Measurements from ENCODE around the gene GRIN2C. TPM values are rescaled to one million over a fixed set of nuclear protein-coding genes. Genes with fewer than 3 reads are reported as not detected.

The GRIN2C gene
- total and polyA plus RNA-seq, 12 donors, result 0.42 to 16.4 (median 3.2) TPM

- 86 to 93% (median 88%) methylated on average over 8 of the region's 8 CpGs for WGBS, 4 donors
- TF ChIP-seq POLR2A (IDR thresholded peaks at IDR 0.05) (no peak), CTCF (IDR thresholded peaks at IDR 0.05) (no peak)
- intact Hi-C loops (cut with DNase I), result no loop called here
Measured at GRCh38 chr17:74900208-74900607, 40.5 kb upstream of the GRIN2C start.

DNA sequence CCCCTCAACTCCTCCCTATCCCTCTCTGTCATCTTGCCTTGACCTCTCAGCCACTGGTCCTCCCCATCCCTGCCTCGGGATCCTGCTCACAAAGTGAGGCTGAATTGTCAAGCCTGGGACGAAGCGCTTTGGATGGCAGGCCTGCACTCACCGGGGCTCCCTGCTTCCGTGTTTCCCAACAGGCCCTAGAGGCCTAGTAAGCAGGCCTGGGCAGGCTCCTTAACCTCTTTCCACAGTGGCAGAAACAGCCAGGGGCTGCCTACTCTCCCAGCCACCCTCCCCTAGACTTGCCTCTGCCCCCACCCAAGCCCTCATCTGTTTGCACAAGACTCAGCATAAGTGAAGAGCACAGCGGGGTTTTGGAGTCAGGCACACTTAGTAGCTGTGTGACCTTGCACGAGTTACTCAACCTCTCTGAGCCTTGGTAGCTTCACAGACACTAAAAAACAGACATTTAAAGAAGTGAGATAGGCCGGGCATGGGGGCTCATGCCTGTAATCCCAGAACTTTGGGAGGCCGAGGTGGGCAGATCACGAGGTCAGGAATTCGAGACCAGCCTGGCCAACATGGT lies 38.8 kb upstream of the GRIN2C start:
- WGBS, 4 donors, result 76 to 81% (median 78%) methylated on average over 6 to 11 of the region's 11 CpGs
- H3K27me3 ChIP-seq, result peaks cover 9% of the 10 kb centered on the region
- TF ChIP-seq CTCF (IDR thresholded peaks at IDR 0.05), result no peak
- TF ChIP-seq POLR2A (IDR thresholded peaks at IDR 0.05), result no peak

More at GRCh38 chr17:74900208-74900607, 40.5 kb upstream of the GRIN2C start:
- Histone ChIP-seq H3K27me3 (peaks cover 4% of the 10 kb centered on the region), H3K4me1 (replicated peaks in 1 of 2) (no peaks in the 10 kb centered on the region), H3K9me3 (replicated peaks in 1 of 3) (no peaks in the 10 kb centered on the region), H3K4me3 (no peak overlapping the region), H3K27ac (no peak overlapping the region), H3K36me3 (replicated peaks in 1 of 2) (no peaks in the 10 kb centered on the region)
- DNase-seq, result no peak

DNA sequence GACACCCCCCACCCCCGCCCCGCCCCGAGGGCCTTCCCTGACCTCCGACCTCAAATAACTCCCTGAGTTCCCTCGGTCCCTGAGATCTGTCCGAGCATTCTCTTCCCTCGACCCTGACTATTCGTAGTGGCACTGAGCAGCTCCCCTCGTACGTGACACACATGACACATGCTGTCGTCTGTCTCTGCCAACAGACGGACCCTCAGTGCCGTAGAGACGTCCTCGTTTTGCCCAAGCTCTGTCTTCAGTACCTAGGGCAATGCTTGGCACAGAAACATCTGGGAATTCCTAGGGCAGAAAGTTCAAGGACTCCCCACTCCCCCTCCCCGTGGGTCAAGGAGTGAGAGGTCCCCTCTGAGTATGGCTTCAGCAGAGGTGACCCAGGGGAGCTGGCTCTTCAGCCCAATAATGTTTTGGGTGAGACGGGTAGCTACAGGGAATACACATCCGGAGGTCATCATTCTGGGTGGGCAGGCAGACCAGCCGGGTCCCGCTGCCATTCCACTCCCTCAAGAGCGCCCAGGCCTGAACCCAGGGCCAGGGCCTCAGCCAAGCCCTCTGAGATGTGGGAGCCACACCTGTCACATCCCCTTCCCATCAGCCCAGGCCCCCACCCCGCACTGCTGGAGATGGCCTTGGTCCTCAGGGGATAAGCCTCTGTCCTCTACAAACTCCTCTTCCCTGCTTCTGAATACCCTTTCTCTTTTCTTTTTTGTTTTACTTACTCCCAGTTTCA lies 34.4 kb upstream of the GRIN2C start:
- Histone ChIP-seq H3K4me1 (replicated peaks in 1 of 2) (peaks cover 13 to 15% of the 10 kb centered on the region in 2 donors), H3K9me3 (replicated peaks in 1 of 3) (no peaks in the 10 kb centered on the region), H3K27ac (no peak overlapping the region), H3K36me3 (replicated peaks in 1 of 2) (no peaks in the 10 kb centered on the region), H3K4me3 (peak overlapping the region in 1 of 4 donors; percentile 35), H3K27me3 (peaks cover 12% of the 10 kb centered on the region)
- intact Hi-C loops (cut with DNase I), result no loop called here
- WGBS, 4 donors, result 27 to 39% (median 34%) methylated on average over 12 to 22 of the region's 22 CpGs
- TF ChIP-seq CTCF (IDR thresholded peaks at IDR 0.05), result no peak
- TF ChIP-seq POLR2A (IDR thresholded peaks at IDR 0.05), result no peak
- no peak for DNase-seq

More for the DNA sequence above, 38.8 kb upstream of the GRIN2C start:
- H3K9me3 ChIP-seq (replicated peaks in 1 of 3), result no peaks in the 10 kb centered on the region
- H3K4me1 ChIP-seq (replicated peaks in 1 of 2), result peaks cover 6 to 7% of the 10 kb centered on the region in 2 donors
- DNase-seq, result no peak
- H3K27ac ChIP-seq, result no peak overlapping the region
- no peak overlapping the region for H3K4me3 ChIP-seq
- intact Hi-C loops (cut with DNase I), result no loop called here
- no peaks in the 10 kb centered on the region for H3K36me3 ChIP-seq (replicated peaks in 1 of 2)

DNA sequence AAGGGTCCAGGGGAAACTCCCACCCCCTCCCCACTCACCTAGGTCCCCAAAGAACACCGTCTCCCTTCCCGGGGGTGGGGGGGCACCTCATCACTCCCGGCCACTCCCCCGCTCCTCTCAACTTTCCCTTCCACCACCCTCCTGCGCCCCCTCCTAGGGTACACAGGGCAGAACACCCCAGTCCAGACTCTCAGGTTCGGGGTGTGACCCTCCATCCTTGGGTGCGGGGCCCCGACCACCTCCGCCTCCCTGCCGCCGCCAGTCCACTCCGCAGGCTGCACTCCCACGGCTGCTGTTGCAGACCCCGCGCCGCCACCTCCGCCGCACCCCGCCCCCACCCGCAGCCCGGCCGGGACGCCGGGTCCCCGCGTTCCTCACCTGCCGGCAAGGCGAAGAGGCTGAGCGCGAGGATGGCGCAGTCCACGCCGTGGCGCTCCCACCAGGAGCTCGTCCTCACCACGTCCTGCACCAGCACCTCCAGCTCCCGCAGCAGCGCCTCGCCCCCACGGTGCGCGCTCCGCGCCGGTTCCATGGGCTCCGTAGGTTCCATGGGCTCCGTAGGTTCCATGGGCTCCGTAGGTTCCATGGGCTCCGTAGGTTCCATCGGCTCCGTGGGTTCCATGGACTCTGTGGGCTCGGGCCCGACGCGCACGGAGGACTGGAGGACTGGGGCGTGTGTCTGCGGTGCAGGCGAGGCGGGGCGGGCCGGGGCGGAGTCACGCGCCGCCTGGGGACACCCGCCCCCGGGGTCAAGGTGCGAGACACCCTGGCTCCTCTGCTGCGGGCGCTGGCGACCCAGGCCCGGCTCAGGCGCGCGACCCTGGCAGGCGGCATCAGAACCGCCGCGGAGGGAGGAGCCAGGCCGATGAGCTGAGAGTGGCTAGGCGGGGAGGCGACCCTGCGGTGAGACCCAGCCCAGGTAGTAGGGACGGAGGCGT lies 33.6 kb upstream of the GRIN2C start, which contains the start of gene FADS6:
TSS of gene FADS6 (minus strand) at position 660 of the 938 bp plus-strand sequence. CDS start at position 622, 38 bp downstream.
- no peak for TF ChIP-seq CTCF (IDR thresholded peaks at IDR 0.05)
- intact Hi-C loops (cut with DNase I), result no loop called here
- peaks cover 13 to 15% of the 10 kb centered on the region in 2 donors for H3K4me1 ChIP-seq (replicated peaks in 1 of 2)
- no peak for DNase-seq
- no peaks in the 10 kb centered on the region for H3K36me3 ChIP-seq (replicated peaks in 1 of 2)
- H3K27me3 ChIP-seq, result peaks cover 12% of the 10 kb centered on the region
- H3K27ac ChIP-seq, result no peak within 1 kb of the TSS
- WGBS, 4 donors, result 5 to 78% (median 11%) methylated on average over 3 to 86 of the region's 86 CpGs
- H3K9me3 ChIP-seq (replicated peaks in 1 of 3), result no peaks in the 10 kb centered on the region
- peak within 1 kb of the TSS in 2 of 4 donors; percentile 13 to 35 for H3K4me3 ChIP-seq
